NCI-H1930 (cell line): Measurements from ENCODE around the gene MGAT5.

Experiments used
- DNase-seq, 2 experiments: peaks; one replicate each; lab custom pipeline; 2025; lab: John Stamatoyannopoulos, UW

The MGAT5 gene, protein sequence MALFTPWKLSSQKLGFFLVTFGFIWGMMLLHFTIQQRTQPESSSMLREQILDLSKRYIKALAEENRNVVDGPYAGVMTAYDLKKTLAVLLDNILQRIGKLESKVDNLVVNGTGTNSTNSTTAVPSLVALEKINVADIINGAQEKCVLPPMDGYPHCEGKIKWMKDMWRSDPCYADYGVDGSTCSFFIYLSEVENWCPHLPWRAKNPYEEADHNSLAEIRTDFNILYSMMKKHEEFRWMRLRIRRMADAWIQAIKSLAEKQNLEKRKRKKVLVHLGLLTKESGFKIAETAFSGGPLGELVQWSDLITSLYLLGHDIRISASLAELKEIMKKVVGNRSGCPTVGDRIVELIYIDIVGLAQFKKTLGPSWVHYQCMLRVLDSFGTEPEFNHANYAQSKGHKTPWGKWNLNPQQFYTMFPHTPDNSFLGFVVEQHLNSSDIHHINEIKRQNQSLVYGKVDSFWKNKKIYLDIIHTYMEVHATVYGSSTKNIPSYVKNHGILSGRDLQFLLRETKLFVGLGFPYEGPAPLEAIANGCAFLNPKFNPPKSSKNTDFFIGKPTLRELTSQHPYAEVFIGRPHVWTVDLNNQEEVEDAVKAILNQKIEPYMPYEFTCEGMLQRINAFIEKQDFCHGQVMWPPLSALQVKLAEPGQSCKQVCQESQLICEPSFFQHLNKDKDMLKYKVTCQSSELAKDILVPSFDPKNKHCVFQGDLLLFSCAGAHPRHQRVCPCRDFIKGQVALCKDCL

DNA sequence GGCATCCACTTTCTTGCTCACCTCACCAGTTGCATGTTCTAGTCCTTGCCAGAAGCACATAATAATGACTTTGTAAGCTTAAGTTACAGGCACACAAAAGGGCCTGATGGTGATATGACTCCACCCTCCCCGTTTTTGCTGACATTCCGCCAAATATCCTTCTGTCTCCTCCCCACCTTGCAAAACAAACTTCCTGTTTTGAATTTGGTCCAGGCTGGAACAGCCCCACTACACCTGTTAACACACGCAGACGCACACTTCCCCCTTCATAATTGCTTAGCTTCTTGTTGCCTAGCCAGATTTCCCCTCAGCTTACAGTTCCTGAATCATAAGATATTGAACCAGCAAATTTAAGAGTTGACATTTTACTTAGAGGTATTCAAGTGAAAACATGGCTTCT lies at the start of gene MGAT5:
TSS of gene MGAT5 (plus strand) at position 269 of the 400 bp plus-strand sequence. CDS start 332 bp downstream, outside the sequence.
- DNase-seq, result no peak

DNA sequence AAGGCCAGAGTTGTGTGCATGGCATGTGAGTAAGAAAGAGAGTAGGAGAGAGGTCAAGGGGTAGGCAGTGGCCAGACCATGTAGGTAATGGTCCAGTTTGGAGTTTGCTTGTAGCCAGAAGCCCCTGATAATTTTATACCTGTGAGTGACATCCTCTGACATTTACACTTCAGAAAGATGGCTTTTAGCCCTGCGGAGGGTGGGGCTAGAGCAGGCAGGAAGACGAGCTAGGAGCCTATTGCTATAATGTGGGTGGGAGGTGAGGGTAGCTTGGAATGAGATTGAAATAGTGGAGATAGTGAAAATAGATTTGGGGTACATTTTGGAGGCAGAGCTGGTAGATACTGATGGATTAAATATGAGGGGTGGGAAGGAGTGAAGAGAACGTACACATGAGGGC lies 48.8 kb upstream of the MGAT5 start:
- DNase-seq, result no peak

DNA sequence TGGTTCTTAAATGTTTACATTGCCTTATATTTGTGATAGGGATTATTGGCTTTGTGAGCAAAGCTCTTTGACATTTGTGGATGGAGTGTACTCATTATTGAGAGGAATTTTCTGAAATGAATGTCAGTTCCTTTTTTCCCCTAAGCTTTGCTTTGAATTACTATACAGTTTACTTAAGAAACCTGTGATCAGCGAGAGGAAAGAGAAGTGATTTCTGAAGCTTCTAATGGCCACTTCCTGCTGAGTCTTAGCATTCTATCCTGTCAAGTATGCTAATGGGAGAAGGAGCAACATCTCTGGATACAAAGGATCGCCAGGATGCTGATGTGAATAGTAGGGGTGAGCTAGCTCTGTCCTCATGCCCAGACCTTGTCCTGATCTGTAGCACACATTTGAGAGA lies 47.8 kb upstream of the MGAT5 start:
- DNase-seq, result no peak

DNA sequence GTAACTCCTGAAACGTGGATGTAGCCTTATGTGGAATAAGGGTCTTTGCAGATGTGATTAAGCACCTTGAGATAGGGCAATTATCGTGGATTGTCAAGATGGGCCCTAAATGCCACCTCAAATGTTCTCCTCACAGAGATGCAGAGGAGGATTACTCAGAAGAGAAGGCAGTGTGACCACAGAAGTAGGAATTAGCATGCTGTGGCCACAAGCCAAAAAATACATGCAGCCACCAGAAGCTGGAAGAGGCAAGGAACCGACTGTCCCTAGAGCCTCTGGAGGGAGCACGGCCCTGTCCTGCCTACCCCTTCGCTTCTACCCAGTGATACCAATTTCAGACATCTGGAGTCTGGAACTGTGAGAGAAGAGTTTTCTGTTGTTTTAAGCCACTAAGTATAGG lies 47.3 kb upstream of the MGAT5 start:
- DNase-seq, result no peak

DNA sequence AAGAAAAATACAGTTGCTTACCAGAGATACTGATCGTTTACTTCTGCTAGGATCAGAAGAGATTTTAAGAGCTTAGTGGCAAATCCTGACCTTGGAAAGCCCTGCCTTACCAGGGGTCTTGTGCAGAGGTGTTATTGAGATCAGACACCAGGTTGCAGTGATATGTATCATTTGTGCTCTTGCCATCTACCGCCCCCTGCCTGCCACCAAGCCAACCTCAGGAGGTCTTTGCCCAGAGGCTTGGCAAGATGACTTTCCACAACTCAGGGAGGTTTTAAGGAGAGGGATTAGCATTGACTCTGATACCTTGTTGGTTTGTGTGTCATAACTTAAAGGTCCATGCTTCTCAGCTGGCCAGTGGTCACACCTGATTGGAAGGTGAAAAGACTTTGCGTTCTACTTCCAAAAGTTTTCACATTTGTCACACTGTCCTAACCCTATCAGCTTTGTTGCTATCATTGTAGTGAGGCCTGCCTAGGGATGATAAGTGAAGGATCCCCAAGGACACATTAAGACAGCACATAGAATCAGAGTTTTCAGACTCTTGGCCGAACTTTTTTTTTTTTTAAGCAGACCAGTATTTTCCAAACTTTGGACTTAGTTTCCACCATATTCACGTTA lies 46.2 kb upstream of the MGAT5 start:
- DNase-seq, result no peak

DNA sequence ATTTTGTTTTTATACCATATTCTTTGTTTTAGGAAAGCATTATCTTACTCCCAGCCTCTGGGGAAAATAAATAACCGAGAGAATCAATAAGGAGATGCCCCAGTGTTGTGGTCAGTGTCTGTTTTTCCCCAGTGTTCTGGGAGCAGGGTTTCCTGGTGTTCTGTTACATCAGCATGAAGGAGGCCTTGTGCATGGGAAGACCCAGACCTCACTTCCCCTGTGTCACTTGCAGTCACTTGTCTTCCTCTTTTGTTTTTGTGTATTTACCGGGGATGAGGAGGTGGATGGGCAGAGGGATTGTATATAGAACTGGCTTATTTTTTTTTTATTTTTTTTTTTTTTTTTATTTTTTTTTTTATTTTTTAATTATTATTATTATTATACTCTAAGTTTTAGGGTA lies 45.0 kb upstream of the MGAT5 start:
- no peak for DNase-seq

DNA sequence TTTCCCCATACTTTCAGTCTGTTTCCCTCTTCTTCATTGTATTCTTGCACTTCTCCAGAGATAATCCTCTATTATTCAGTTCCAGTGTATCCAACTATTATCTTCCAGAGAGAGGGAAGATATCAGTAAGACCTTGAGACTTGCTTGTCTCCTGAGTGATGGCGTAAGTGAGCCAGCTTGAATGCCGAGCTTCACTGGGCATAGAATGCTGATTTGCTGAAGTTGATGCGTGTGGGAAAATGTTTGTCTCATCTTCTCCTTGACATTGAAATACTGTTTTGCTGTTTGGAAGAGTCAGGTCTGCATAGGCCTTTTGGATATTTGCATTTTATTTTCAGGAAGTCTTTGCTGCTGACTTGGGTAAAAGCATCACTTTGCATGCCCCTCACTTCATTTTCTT lies 41.1 kb upstream of the MGAT5 start:
- no peak for DNase-seq

DNA sequence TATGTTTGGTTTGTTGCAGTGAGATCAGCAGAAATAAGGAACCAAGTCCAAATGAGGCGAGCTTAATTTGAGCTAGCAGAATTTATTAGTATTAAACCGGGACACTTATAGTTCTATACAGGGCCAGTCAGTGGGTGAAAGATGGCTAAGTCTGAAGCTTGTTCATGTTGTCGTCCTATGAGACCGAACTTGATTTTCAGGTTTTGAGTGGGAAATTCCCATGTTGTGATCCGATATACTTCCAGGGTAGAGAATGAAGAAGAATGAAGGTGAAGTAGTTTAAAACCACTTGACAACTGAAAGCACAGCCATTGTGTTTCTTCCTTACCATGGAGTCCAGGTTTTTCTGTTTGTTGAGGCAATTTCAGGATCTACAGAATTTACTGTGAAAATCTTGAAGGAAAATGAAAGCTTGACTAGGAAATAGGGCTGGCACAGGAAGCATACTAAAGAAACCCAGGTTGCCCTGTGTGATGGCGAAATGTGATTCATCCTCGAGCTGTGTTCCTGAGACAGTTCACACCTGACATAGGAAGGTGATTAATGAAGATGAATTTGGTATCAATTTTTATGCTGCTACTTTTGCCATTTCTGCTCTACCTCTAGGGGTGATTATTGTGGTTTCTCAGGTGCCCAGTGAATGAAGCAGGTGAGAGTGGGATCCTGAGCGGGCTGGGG lies 37.6 kb upstream of the MGAT5 start:
- DNase-seq, result no peak

DNA sequence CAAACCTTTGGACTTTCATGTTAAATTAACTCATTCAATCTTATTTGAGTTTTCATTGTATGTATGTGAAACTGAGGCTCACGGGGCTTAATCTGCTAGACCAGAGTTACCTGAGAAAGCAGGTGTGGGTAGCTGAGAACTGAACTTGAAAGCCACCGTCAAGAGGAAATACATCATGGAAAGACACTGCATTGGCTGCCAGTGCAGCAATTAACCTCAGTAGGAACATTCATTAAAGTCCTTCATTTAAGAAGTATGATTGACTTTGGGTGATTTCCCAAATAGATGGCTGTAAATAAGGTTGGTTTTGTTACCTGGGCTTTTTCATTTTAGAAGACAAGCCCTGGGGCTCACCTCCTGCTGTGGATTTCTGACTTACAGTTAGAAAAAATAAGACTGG lies 36.5 kb upstream of the MGAT5 start:
- DNase-seq, result no peak

DNA sequence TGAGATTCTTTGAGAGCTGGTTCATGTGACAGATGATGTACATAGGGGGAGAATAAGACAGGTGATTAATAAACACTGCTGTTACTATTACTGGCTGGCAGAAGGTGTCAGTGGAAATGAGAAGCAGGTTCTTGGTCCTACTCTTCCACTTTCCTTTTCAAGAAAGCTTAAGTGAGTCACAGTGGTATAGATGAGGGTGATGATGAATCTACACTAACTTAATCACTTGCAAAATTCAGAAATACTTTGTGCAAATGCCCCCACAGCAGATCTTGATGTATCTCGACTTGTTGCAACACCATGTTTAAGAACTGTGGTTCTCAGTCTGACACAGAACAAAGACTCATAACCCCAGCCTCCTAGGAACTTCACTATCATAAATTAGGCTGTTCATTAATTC lies 35.9 kb upstream of the MGAT5 start:
- DNase-seq, result no peak

DNA sequence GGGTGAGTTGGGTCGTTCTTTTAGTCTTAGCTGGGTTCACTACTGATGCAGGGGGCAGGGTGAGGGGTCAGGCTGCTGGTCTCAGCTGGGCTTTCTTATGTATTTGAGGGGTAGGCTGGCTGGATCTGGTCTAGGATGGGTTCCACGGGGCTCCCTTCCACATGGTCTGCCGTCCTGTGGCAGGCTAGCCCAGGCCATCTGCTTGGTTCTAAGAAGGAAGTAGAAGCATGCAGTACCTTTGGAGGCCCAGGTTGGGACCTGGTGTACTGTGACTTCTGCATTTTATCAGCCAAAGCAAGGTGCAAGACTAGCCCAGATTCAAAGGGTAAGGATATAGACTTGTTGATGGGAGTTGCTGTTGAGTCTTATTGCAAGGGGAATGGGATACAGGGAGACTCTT lies 35.5 kb upstream of the MGAT5 start:
- no peak for DNase-seq

DNA sequence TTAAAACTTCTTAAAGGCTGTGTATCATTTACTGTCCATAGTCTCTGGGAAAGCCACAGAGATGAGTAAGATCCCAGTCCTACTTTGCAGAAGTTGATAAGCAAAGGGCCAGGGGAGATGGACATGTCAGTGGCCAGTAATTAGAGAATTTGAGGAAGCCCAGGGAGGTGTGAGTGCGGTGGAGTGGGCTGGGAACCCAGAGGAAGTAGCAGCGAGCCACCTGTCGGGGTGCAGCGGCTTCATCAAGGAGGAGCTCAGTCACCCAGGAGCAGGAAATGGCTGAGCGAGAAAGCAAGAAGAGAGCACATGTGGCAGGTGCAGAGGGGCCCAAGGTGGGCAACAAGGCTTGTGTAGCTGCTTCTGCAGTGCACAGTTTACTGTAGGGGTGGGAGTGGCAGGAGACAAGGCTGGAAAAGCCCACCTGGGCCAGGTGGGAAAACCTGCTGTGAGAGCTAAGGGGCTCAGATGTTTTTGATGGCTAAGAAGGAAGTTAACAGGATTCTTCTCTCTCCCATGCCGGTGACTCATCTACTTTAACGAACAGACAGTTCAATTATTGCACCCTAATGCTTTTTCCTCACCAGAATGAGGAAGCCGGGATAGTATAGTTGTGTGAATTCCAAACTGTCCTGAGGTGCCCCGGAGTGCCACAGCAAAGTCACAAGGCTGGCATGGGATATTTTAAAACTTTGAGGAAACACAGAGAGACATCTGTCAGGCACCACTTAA lies 34.8 kb upstream of the MGAT5 start:
- no peak for DNase-seq

DNA sequence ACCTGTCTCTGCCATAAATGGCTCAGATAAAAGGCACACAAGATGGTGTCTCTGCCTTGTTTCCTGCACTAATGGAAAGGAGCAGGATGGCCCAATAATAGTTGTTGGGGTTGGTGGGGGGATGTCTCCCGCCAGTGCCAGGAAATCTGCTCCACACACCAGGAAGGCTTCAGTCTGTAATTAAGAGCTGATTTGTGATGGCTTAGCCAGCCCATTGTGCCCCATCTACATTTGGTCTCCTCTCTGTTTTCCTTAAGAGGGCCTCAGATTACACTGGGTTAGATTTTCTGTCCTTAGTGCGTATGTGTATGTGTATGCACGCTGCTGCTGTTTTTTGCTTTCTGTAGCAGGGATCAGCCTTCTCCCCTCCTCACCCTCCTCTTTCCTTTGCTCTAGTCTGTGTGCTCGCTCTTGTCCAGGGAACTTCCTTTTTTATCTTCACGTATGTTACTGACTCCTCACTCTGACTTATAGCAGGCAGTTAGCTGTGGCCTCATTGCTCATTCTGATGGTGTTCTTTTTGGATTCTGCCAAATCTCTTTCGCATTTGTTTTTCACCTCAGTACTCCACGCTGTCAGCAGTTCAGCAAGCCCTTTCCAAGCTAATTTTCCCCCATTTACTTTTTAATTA lies 33.4 kb upstream of the MGAT5 start:
- no peak for DNase-seq

DNA sequence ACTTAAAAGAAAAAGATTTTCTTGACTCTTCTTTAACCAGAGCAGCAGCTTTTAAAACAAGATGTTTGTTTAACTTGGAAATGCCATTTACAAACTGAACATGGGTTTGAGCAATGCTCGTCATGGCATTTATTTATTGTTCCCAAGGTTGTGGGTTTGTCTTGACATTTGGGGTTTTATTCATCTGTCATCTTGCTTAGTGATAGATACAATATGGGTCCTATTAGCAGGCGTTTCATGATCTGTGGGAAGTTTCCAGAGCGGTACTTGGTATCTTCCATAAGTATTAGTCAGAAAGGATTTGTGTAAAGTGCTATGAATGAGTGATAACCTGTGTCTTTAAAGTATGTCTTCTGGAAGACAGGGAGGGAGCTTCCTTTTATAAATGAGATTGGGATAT lies 29.9 kb upstream of the MGAT5 start:
- no peak for DNase-seq

DNA sequence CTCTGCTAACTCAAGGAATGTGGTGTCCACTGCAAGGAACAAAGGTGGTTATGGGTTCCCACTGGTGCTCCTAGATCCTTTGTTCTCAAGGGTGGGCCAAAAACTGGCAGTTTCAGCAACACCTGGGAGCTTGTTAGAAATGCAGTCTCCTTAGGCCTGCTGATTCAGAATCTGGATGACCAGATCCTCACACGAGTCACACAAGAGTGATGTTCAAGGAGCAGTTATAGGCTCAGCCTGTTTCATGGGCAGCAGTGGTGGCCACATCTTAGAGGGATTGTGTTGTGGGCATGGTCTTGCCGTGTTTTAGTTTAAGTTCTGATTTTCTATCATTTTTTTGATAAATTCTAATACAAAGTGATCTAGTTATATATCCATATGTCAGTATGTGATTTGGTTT lies 28.7 kb upstream of the MGAT5 start:
- DNase-seq, result no peak

DNA sequence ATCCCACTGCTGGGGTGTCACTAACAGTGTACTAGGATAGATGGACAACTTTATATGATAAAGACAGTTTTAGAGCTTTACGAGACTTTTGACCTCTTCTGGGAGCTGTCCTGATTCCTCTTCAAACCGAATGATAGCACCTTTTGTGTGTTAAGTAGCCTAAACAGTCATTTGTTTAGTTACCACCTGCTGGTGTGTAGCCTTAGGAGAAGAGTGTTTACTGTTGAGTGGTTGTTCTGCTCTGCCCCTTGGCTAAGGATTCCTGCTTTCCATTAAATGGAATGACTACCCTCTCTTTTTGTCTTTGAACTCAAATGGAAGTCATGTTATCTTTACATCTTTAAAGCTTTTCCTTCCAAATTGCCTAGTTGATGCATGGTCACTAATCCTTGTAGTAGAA lies 28.0 kb upstream of the MGAT5 start:
- no peak for DNase-seq

DNA sequence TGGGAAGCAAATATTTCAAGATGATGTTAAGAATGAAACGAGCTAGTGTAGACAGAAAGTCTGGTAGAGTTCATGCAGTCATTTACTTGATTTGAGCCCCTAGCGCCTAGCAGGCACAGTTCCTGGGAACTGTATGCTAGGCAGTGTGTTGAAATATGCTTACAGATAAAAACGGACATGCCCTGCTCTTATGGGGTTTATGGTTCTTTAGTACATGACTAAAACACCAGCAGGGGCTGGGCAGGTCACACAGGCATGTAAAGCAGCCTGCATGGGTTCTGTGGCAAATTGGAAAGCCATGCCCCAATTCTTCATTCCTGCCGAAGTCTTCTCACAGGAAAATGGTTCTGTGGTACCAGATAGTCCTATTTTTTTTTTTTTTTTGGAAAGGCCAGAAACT lies 27.3 kb upstream of the MGAT5 start:
- no peak for DNase-seq

DNA sequence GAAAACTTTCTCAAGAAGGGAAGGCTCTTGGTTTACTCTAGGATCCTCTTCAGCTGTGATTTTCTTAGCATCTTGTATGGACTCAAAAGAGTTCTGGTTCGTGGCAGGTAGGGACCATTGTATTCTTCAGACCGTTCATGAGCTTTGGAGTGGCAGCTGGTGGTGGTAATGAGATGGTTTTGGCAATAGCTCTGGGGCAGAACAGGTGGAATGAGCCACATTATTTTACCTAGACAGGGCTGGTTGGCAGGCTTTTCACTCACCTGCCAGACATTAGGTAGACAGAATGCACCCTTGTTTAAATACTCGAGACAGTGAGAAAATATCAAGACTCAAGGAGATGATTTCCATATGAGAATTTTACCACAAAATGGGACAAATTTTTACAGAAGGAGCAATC lies 26.2 kb upstream of the MGAT5 start:
- no peak for DNase-seq

DNA sequence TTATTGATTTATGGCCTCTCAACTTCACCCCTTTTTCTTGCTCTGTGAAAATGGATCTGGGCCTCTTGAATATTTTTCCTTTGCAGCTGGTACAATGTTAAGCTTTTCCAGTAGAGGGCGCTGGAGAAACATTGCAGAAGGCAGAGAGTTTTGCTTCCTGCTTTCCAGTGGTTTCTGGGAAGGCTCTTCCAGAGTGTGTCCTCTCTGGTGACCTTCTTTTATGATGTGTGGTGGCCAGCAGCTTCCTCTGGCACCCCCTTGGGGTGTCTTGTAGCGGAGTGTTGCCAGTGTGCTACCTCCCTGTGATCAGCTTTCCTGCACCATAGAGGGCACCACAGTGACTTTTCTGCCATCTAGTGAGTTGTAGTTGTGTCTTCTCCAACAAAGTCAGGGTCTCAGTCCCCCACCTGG lies 25.4 kb upstream of the MGAT5 start:
- DNase-seq, result no peak

DNA sequence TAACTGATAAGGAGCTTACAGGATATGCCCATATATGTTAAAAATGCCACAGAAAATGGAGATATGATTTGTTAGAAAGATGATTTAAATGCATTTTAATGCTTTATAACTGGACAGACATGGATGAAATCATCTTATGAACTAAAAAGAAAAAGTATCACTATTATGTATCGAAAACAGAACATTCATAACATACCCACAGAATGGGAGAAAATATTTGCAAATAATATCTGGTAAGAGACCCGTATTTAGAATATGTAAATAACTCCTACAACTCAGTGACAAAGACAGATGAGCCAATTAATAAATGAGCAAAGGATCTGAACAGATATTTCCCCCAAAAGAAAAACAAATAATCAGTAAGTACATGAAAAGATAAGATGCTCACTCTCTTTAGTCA lies 24.3 kb upstream of the MGAT5 start:
- DNase-seq, result no peak

DNA sequence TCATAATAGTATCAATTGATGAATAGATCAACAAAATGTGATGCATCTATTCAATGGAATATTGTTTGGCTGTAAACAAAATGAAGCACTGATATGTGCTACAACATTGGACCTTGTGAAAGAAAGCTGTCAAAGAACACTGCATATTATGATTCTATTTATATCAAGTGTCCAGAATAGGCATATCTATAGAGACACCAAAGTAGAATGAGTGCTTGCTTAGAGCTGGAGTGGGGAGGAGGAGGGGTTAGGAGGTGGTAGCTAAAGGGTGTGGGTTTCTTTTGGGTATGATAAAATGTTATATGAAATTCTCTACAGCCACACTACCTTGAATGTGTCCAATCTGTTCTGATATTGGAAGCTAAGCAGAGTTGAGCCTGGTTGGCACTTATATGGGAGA lies 23.0 kb upstream of the MGAT5 start:
- no peak for DNase-seq
